ENCODE results near the gene RCCD1. TPM values are rescaled to one million over a fixed set of nuclear protein-coding genes. Genes with fewer than 3 reads are reported as not detected.

The RCCD1 gene
- total and polyA plus RNA-seq, 9 of the 15 experiments (the other 6 are each of a cell fraction or from before 2014, with no cell fraction given) = 11.1 to 51.4 (median 24.7) TPM

- TF ChIP-seq ZNF280A (IDR thresholded peaks at IDR 0.05; ENCODE audit: low read depth, partially characterized antibody) = no peak
- no peak for TF ChIP-seq NR2C1 (IDR thresholded peaks at IDR 0.05)
- peak; percentile 29; the same call in 1 of the 2 replicates for TF ChIP-seq NR2C1 (tag; IDR thresholded peaks at IDR 0.05)
- TF ChIP-seq GTF2F1 (IDR thresholded peaks at IDR 0.05; ENCODE audit: low read depth, low read length) = no peak
- TF ChIP-seq NR0B1 (IDR thresholded peaks at IDR 0.05; ENCODE audit: partially characterized antibody) = no peak
- TF ChIP-seq ATF1 (CRISPR knock-in tag; IDR thresholded peaks at IDR 0.05) = no peak
- 0 out of 2 replicates have a peak, but pooled peaks have one; percentile 38 for TF ChIP-seq ATF1 (tag; IDR thresholded peaks at IDR 0.05)
- TF ChIP-seq ZNF408 (CRISPR knock-in tag; IDR thresholded peaks at IDR 0.05; ENCODE audit: low read depth) = no peak
- TF ChIP-seq RBM39 (optimal IDR thresholded peaks at IDR 0.05; ENCODE audit: low read depth, low read length) = no peak
- peak; percentile 36; the same call in 1 of the 2 replicates for TF ChIP-seq ZBTB33 (CRISPR knock-in tag; IDR thresholded peaks at IDR 0.05)
- no peak for TF ChIP-seq FOXJ2 (tag; IDR thresholded peaks at IDR 0.05)
- no peak for TF ChIP-seq KDM1A (IDR thresholded peaks at IDR 0.05)
- no peak for TF ChIP-seq ZNF696 (CRISPR knock-in tag; conservative IDR thresholded peaks at IDR 0.05)
- TF ChIP-seq EGR1 (conservative IDR thresholded peaks at IDR 0.05) = no peak
- no peak for TF ChIP-seq NCOA4 (IDR thresholded peaks at IDR 0.05; ENCODE audit: partially characterized antibody)
- TF ChIP-seq CBFA2T2 (conservative IDR thresholded peaks at IDR 0.05) = no peak
- TF ChIP-seq PHB (CRISPR knock-in tag; IDR thresholded peaks at IDR 0.05) = no peak
- TF ChIP-seq ZZZ3 (IDR thresholded peaks at IDR 0.05) = no peak
- TF ChIP-seq, protein P1, sequence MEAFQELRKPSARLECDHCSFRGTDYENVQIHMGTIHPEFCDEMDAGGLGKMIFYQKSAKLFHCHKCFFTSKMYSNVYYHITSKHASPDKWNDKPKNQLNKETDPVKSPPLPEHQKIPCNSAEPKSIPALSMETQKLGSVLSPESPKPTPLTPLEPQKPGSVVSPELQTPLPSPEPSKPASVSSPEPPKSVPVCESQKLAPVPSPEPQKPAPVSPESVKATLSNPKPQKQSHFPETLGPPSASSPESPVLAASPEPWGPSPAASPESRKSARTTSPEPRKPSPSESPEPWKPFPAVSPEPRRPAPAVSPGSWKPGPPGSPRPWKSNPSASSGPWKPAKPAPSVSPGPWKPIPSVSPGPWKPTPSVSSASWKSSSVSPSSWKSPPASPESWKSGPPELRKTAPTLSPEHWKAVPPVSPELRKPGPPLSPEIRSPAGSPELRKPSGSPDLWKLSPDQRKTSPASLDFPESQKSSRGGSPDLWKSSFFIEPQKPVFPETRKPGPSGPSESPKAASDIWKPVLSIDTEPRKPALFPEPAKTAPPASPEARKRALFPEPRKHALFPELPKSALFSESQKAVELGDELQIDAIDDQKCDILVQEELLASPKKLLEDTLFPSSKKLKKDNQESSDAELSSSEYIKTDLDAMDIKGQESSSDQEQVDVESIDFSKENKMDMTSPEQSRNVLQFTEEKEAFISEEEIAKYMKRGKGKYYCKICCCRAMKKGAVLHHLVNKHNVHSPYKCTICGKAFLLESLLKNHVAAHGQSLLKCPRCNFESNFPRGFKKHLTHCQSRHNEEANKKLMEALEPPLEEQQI (IDR thresholded peaks at IDR 0.05) = no peak
- TF ChIP-seq IFI16 (CRISPR knock-in tag; IDR thresholded peaks at IDR 0.05) = no peak
These were observed 4.6 kb upstream of the RCCD1 start (continued) for GRCh38 chr15:90949979-90950675.

Data from K562 (cell line).